ENCODE data around the gene SMYD3. TPM values are rescaled to one million over a fixed set of nuclear protein-coding genes. Genes with fewer than 3 reads are reported as not detected.

The SMYD3 gene
- total and polyA plus RNA-seq, 9 of the 15 experiments (the other 6 are each of a cell fraction or from before 2014, with no cell fraction given), result 128 to 440 (median 197) TPM

DNA sequence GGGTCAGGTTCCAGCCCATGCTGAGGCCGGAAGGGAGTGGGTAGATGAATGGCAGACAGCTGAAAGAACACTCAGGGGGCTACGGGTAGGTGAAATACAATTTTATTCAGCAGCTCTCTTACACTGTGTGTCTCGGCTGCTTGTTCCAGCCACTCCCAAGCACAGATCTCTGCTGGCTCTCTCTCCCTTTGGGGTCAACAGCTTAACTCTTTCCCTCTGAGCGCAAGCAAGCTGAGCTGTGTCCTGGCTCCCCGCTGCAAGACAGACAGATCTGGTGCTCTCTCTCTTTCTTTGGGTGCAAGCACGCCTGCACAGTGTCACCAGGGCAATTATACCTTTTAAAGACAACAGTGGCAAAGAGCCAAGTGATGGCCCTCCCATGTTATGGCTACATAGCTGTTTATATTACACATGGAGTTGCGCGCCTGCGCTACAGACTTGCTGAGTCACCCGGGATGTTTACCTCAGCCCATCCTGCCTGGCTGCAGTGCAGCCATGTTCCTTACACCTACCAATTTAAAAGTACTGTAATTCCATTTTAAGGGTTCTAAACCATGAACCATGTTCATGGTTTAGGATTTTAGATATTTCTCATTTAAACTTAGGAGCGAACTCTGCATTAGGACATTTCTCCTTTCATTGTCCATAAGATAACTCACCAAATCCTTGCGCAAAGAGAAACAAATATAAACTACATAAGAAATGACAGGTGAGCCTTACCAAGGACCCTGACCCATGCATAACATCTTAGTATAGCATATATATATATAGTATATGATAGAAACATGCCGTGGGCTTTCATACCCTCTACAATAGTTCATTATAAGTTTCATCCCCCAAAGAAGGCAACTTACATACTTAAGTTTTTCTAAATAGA is 396.5 kb downstream of the SMYD3 start (continued):
- TF ChIP-seq ZSCAN29 (IDR thresholded peaks at IDR 0.05), result no peak
- TF ChIP-seq, protein P1, sequence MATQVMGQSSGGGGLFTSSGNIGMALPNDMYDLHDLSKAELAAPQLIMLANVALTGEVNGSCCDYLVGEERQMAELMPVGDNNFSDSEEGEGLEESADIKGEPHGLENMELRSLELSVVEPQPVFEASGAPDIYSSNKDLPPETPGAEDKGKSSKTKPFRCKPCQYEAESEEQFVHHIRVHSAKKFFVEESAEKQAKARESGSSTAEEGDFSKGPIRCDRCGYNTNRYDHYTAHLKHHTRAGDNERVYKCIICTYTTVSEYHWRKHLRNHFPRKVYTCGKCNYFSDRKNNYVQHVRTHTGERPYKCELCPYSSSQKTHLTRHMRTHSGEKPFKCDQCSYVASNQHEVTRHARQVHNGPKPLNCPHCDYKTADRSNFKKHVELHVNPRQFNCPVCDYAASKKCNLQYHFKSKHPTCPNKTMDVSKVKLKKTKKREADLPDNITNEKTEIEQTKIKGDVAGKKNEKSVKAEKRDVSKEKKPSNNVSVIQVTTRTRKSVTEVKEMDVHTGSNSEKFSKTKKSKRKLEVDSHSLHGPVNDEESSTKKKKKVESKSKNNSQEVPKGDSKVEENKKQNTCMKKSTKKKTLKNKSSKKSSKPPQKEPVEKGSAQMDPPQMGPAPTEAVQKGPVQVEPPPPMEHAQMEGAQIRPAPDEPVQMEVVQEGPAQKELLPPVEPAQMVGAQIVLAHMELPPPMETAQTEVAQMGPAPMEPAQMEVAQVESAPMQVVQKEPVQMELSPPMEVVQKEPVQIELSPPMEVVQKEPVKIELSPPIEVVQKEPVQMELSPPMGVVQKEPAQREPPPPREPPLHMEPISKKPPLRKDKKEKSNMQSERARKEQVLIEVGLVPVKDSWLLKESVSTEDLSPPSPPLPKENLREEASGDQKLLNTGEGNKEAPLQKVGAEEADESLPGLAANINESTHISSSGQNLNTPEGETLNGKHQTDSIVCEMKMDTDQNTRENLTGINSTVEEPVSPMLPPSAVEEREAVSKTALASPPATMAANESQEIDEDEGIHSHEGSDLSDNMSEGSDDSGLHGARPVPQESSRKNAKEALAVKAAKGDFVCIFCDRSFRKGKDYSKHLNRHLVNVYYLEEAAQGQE (IDR thresholded peaks at IDR 0.05; ENCODE audit: borderline replicate concordance), result no peak
- TF ChIP-seq, protein P1 (CRISPR knock-in tag; IDR thresholded peaks at IDR 0.05; ENCODE audit: low read depth), result peak; percentile 77; the same call in 1 of the 2 replicates
- no peak for TF ChIP-seq ZNF717 (CRISPR knock-in tag; IDR thresholded peaks at IDR 0.05)
- TF ChIP-seq SMARCA5 (IDR thresholded peaks at IDR 0.05), result no peak
- no peak for TF ChIP-seq SREBF1 (IDR thresholded peaks at IDR 0.05; ENCODE audit: borderline replicate concordance, low read depth, low read length)
- TF ChIP-seq TRIM28 (IDR thresholded peaks at IDR 0.05), result peak; percentile 56; the same call in 1 of the 2 replicates
- TF ChIP-seq U2AF2 (optimal IDR thresholded peaks at IDR 0.05; ENCODE audit: low read depth, low read length), result no peak
- TF ChIP-seq, protein P2, sequence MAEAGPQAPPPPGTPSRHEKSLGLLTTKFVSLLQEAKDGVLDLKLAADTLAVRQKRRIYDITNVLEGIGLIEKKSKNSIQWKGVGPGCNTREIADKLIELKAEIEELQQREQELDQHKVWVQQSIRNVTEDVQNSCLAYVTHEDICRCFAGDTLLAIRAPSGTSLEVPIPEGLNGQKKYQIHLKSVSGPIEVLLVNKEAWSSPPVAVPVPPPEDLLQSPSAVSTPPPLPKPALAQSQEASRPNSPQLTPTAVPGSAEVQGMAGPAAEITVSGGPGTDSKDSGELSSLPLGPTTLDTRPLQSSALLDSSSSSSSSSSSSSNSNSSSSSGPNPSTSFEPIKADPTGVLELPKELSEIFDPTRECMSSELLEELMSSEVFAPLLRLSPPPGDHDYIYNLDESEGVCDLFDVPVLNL (CRISPR knock-in tag; IDR thresholded peaks at IDR 0.05; ENCODE audit: low read depth), result no peak
- TF ChIP-seq HCFC1 (IDR thresholded peaks at IDR 0.05; ENCODE audit: low read depth, low read length), result no peak; the same call in 1 of the 2 replicates
- TF ChIP-seq, protein P3, sequence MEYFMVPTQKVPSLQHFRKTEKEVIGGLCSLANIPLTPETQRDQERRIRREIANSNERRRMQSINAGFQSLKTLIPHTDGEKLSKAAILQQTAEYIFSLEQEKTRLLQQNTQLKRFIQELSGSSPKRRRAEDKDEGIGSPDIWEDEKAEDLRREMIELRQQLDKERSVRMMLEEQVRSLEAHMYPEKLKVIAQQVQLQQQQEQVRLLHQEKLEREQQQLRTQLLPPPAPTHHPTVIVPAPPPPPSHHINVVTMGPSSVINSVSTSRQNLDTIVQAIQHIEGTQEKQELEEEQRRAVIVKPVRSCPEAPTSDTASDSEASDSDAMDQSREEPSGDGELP (CRISPR knock-in tag; IDR thresholded peaks at IDR 0.05; ENCODE audit: borderline replicate concordance), result peak; percentile 44; the same call in 1 of the 2 replicates
- peak; percentile 68 for TF ChIP-seq CBFA2T3 (IDR thresholded peaks at IDR 0.05)
- TF ChIP-seq CHCHD3 (CRISPR knock-in tag; IDR thresholded peaks at IDR 0.05), result peak; percentile 63; the same call in 1 of the 2 replicates
- no peak for TF ChIP-seq CHD2 (IDR thresholded peaks at IDR 0.05; ENCODE audit: low read depth, low read length)
- TF ChIP-seq, protein P4, sequence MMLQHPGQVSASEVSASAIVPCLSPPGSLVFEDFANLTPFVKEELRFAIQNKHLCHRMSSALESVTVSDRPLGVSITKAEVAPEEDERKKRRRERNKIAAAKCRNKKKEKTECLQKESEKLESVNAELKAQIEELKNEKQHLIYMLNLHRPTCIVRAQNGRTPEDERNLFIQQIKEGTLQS (IDR thresholded peaks at IDR 0.05), result peak; percentile 78
- TF ChIP-seq, protein P4 (CRISPR knock-in tag; conservative IDR thresholded peaks at IDR 0.05), result peak; percentile 35; the same call in 1 of the 2 replicates
- TF ChIP-seq KDM1A (IDR thresholded peaks at IDR 0.05), result peak in 1 of 2 experiments; percentile 79; a peak in 2 of 4 replicates
- peak; percentile 98 for TF ChIP-seq ZNF41 (CRISPR knock-in tag; conservative IDR thresholded peaks at IDR 0.05)
- TF ChIP-seq ETV5 (CRISPR knock-in tag; IDR thresholded peaks at IDR 0.05; ENCODE audit: low read depth), result peak; percentile 57; the same call in 1 of the 2 replicates

Measured in K562 (cell line).